ENCODE results near the gene MED13L. TPM values are rescaled to one million over a fixed set of nuclear protein-coding genes. Genes with fewer than 3 reads are reported as not detected.

MED13L gene
- total RNA-seq, 2 experiments from 2014 or later = 39.5 to 41.8 TPM

DNA sequence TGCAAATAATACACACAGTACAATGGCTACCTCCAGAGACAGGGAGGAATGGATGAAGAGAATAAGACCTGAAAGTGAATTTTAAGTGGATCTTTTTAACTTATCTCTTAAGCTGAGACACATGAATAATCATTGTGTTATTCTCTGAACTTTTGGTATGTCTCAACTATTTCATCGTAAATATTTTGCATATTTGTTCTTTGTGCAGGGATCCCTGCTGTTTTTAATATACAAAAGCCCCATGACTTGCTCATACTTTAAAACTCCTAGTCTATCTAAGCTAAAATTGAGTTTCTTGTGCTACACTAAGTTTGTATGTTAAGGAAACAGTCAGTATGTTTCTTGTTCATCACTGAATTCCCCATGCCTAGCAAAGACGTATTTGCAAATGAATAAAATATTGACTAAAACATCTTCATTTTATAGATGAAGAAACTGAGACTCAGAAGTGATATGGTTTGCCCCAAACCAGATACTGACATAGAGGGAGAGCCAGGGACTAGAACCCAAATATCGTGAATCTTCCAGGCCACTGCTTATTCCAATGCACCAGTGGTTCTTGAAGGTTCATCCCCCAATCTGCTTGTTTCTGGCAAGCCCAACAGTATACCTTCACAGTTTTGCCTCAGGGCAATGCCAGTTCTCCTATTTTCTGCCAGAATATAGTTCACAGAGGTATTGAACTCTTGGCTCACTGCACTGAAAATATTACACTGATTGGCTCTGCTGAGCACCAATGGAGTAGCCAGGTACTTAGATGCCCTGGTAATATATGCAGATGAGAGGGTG is 356.9 kb downstream of the MED13L start:
- no peak for DNase-seq
- no peaks in the 10 kb centered on the region for H3K36me3 Mint-ChIP-seq (ENCODE audit: low read depth)
- peaks cover 26% of the 10 kb centered on the region for H3K27me3 Mint-ChIP-seq
- intact Hi-C loops (cut with micrococcal nuclease) = no loop called here
- ChIA-PET POLR2A (interaction anchor here (0.5 to 0.6 kb wide), 2 partner anchors 19 to 79 kb away, joined by 3 read pairs; no protein-coding TSS in a partner anchor), CTCF (interaction anchor here (1.2 kb wide), 1 partner anchor 17 kb away, joined by 3 read pairs; no protein-coding TSS in a partner anchor)
- TF ChIP-seq, protein P1, sequence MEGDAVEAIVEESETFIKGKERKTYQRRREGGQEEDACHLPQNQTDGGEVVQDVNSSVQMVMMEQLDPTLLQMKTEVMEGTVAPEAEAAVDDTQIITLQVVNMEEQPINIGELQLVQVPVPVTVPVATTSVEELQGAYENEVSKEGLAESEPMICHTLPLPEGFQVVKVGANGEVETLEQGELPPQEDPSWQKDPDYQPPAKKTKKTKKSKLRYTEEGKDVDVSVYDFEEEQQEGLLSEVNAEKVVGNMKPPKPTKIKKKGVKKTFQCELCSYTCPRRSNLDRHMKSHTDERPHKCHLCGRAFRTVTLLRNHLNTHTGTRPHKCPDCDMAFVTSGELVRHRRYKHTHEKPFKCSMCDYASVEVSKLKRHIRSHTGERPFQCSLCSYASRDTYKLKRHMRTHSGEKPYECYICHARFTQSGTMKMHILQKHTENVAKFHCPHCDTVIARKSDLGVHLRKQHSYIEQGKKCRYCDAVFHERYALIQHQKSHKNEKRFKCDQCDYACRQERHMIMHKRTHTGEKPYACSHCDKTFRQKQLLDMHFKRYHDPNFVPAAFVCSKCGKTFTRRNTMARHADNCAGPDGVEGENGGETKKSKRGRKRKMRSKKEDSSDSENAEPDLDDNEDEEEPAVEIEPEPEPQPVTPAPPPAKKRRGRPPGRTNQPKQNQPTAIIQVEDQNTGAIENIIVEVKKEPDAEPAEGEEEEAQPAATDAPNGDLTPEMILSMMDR (IDR thresholded peaks at IDR 0.05) = no peak
- H3K27ac Mint-ChIP-seq = no peak overlapping the region
- no peak overlapping the region for H3K4me3 Mint-ChIP-seq
- peaks cover 3% of the 10 kb centered on the region for H3K9me3 Mint-ChIP-seq
- no peaks in the 10 kb centered on the region for H3K4me1 Mint-ChIP-seq (ENCODE audit: low read depth)
- no peak for ATAC-seq

DNA sequence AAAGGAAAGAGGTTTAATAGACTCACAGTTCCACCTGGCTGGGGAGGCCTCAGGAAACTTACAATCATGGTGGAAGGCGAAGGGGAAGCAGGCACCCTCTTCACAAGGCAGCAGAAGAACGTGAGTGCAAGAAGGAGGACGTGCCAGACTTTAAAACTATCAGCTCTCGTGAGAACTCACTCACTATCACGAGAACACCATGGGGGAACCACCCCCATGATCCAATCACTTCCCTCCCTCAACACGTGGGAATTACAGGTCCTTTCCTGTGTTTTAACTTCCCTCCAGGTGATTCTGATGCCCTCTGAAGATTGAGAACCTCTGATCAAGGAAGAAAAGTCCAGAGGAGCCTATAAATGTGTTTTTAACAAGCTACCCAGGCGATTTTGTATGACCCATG is 358.7 kb downstream of the MED13L start:
- CTCF ChIA-PET = interaction anchor here (1.3 to 2.0 kb wide), 8 partner anchors 8 to 1938 kb away, joined by 3 to 10 read pairs (median 6); no protein-coding TSS in a partner anchor
- H3K27ac Mint-ChIP-seq = no peak overlapping the region
- ATAC-seq (no peak), DNase-seq (no peak)
- H3K9me3 Mint-ChIP-seq = peaks cover 3% of the 10 kb centered on the region
- no peak overlapping the region for H3K4me3 Mint-ChIP-seq
- TF ChIP-seq, protein P1 (IDR thresholded peaks at IDR 0.05) = no peak
- H3K27me3 Mint-ChIP-seq = peaks cover 21% of the 10 kb centered on the region
- no peaks in the 10 kb centered on the region for H3K36me3 Mint-ChIP-seq (ENCODE audit: low read depth)
- POLR2A ChIA-PET = interaction anchor here (1.2 kb wide), 1 partner anchor 10 kb away, joined by 3 read pairs; no protein-coding TSS in a partner anchor
- intact Hi-C loops (cut with micrococcal nuclease) = no loop called here
- no peaks in the 10 kb centered on the region for H3K4me1 Mint-ChIP-seq (ENCODE audit: low read depth)

DNA sequence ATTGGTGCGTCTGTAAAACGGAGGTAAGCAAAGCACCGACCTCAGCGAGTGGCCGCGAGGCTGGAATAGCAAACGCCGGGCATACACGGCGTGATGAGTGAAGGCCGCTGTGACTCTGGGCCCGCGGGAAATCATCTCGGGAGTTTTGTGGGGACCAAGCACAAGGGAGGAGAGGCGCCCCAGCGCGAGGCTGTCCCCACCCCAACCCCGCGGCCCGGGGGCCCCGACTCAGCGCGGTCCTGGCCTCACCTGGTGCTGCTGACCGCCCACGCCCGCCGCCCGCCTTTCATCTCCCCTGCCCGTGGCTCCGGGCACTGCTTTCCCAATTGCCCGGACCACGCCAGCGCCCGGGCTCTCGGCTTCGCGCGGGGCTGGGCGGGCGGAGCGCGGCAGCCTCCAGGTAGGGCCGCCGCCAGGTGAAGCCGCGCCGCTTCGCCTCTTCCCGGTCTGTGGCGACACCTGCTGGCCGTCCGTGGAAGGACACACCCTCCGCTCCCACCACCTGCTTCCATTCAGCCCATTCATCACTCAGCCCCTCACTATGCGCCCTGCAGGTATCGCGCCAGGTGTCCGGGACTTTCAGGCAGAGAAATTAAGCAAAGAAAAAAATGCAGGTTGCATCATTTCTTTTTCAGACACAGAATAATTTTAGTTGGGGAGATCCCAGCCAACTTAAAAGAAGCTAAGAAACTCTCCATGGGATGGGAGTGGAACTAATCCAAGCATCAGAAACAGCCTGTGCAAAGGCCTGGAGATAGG is 360.4 kb downstream of the MED13L start:
- ChIA-PET CTCF (interaction anchor here (0.7 to 2.0 kb wide), 20 partner anchors 9 to 1936 kb away, joined by 3 to 10 read pairs (median 4); no protein-coding TSS in a partner anchor), POLR2A (no interaction called here)
- Mint-ChIP-seq H3K27me3 (peaks cover 21% of the 10 kb centered on the region), H3K36me3 (ENCODE audit: low read depth) (no peaks in the 10 kb centered on the region), H3K9me3 (no peaks in the 10 kb centered on the region), H3K4me1 (ENCODE audit: low read depth) (no peaks in the 10 kb centered on the region), H3K4me3 (no peak overlapping the region), H3K27ac (no peak overlapping the region)
- peak; percentile 88 for ATAC-seq
- peak; percentile 75 for DNase-seq
- intact Hi-C loops (cut with micrococcal nuclease) = loop anchor here (2.0 kb wide), 1 partner anchor 1254 kb away; no protein-coding TSS in a partner anchor
- TF ChIP-seq, protein P1 (IDR thresholded peaks at IDR 0.05) = peak; percentile 97

DNA sequence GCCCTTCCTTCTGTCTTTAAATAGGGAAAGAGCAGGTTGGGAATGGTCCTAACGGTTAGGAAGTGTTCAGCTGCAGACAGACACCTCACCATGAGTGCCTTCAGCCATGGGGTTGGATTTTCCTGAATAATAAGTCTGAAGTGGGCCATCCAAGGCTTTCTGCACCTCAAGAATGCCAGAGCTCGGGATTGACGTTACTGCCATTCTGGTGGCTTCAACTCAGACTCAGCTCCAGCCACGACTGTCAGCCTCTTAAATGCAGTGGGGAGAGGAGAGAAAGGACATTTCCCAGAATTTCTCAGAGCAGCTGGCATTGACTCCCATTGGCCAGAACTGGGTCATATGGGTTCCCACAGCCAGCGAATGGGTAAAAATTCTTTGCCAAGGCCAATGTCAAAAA is 363.4 kb downstream of the MED13L start:
- no peaks in the 10 kb centered on the region for H3K9me3 Mint-ChIP-seq
- ATAC-seq (no peak), DNase-seq (no peak)
- H3K4me1 Mint-ChIP-seq (ENCODE audit: low read depth) = no peaks in the 10 kb centered on the region
- H3K4me3 Mint-ChIP-seq = no peak overlapping the region
- no peaks in the 10 kb centered on the region for H3K36me3 Mint-ChIP-seq (ENCODE audit: low read depth)
- ChIA-PET CTCF (no interaction called here), POLR2A (no interaction called here)
- H3K27ac Mint-ChIP-seq = no peak overlapping the region
- intact Hi-C loops (cut with micrococcal nuclease) = no loop called here
- TF ChIP-seq, protein P1 (IDR thresholded peaks at IDR 0.05) = no peak
- peaks cover 20% of the 10 kb centered on the region for H3K27me3 Mint-ChIP-seq

Measured in activated CD8-positive, alpha-beta T cell treated with anti-CD3 and anti-CD28 coated beads for 36 hours (primary cell).